Embryonic facial prominence (tissue), 1 donor: ENCODE results near the gene JARID2.

Experiments
- DNase-seq: peaks from one replicate; pipeline ENCODE4 v3.0.0-alpha.2; 2016; ENCODE audit errors: extremely low spot score

Gene JARID2

GRCh38 chr6:15246666-15247499, 1.0 kb downstream of the JARID2 start:
- DNase-seq, result no peak

- DNase-seq, result peak; percentile 24
Observed at GRCh38 chr6:15247500-15248450, 1.9 kb downstream of the JARID2 start.

DNA sequence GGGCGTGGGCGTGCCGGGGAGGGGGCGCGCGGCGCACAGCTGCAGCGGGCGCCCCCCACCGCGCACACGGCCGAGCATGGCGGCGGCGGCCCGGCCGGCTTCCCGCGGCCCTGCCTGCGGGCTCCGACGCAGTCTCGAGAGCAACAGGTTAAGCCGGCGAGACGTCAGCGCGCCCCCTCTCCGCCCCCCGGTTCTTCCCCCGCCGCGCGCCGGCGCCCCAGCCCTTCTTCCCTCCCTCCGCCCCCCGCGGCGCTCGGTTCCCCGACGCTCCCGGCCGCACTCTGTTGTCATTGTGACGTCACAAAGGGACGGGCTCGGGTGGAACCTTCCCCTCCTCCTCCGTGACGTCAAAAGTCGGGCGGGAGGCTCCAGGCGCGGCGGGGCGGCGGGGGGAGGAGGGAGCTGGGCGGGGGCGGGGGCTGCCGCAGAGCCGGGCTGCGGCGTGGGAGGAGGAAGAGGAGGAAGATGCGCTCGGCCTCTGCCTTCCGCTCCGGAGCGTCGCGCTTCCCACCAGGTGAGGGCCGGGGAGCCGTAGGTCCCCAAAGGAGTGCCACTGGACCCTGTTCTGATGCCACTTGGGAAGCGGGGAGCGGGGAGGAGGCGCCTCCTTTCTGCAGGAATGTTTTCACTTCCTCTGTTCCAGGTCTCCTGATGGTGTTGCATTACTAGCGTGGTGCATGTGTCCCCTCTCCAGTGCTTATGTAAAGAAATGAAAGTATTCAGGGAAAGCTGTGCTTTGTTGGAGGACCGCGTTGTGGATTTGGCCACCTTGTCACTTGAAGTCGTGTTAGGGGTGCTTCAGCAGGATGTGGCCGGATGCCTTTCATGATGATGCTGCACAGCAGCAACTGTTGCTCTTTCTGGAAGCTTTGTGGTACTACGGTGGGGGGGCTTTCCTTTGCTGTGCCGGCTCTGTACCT, 2.8 kb downstream of the JARID2 start:
- DNase-seq, result peak; percentile 87

DNA sequence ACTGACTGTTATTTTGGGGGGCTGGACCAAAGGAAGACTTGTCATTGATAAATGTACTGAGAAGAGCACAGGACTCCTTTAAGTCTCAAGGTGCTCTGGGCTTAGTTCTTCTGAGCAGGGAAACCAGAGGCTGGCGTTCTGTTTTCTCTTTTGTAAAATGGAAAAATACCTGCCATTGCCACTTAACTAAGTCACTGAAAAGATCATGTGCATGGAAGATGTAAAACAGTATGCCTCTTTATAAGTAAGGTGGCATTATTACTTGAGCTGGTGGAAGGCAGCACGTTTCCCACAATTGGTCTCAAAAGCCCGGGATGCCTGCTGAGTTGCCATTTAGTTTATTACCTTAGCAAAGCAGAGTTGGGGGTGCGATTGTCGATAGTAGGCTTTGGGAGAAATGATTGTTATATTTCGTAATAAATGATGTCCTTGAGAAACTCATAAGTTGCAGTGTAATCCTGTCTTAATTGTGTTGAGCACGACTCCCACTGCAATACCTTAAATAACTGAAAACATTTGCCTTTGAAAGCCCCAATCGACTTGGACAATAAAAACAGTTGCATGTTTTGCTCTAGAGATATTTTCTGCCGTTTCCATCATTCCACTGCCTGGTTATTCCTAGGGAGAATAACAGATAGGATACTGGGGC, 3.6 kb downstream of the JARID2 start:
- no peak for DNase-seq

- no peak for DNase-seq
Observed at GRCh38 chr6:15250187-15251168, 4.6 kb downstream of the JARID2 start.

- DNase-seq, result no peak
Observed at GRCh38 chr6:15252195-15252594, 6.3 kb downstream of the JARID2 start.

GRCh38 chr6:15253203-15254022, 7.5 kb downstream of the JARID2 start:
- DNase-seq, result no peak

GRCh38 chr6:15254070-15254975, 8.5 kb downstream of the JARID2 start:
- DNase-seq, result no peak

DNA sequence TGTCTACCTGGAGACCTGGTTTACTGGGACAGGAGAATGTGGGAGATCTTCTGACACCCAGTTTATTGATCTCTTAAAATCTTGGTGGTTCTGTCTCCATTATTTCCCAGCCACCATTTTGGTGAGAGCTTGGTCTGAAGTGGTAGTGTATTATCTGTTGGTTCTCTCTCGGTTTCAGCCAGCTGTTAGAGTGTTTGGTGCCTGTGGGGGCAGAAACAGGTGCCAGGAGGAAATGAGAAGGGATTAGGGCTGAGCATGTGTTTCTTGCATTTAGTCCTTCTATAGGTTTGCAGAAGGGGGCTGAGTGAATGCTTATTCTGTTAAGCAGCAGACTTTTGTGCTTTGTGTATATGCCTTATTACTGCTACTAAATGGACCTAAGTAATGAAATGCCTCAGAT, 9.6 kb downstream of the JARID2 start:
- no peak for DNase-seq

DNA sequence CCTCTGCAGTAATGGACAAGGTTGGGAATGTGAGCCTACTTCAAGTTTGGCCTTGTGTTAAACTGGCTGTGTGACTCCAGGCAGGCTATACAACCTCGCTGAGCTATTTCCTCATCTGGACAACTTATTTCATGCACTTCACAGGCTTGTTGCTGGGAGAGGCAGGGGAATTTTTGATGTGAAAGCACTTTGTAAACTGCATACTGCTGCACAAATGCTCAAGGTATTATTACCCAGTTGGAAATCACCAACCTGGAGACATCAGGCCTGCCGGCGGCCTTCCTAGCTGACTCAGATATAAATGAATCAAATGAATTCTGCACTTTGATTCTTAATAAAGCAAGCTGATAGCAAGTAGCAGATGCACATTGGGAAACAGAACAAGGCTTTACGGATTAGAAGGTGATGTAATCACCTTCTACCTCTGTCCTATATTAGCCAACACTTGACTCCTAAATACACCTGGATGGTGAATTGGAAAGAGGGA, 10.1 kb downstream of the JARID2 start:
- no peak for DNase-seq

- DNase-seq, result no peak
Observed at GRCh38 chr6:15256538-15257271, 10.8 kb downstream of the JARID2 start.

GRCh38 chr6:15257357-15258132, 11.7 kb downstream of the JARID2 start:
- DNase-seq, result no peak

DNA sequence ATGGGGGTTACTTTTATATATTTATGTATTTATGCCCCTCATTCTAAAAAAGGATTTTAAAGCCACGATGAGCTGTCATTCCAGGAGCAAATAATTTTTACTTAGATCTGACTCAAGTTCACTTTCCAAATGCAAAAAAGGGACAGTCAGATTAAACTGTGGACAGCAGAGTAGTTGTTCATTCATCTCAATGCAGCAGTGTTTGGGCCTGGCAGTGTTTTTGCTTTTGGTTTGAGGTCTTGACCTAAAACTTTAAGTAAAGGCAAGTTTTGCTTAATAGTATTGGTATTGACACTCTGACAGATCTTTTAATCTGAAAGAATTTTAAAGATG, 13.9 kb downstream of the JARID2 start:
- no peak for DNase-seq

GRCh38 chr6:15260099-15260821, 14.4 kb downstream of the JARID2 start:
- no peak for DNase-seq

DNA sequence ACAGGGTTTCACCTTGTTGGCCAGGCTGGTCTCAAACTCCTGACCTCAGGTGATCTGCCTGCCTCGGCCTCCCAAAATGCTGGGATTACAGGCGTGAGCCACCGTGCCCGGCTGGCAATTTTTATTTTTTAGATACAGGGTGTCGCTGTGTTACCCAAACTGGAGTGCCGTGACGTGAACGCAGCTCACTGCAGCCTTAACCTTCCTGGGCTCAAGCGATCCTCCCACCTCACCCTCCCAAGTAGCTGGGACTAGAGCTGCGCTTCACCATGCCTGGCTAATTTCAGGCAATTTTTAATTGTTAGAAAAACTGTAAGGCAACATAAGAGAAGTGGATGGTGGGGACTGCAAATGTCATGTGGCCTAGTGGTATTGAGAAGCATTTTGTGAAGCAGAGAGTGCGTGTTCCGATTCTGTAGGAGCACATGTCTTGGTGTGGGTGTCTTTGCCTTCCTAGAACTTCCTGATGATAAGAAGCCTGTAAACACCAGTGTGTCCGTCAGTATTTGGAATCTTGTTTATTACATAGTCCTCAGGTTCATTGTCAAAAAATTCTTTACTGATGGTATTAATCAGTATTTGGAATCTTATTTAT, 18.0 kb downstream of the JARID2 start:
- no peak for DNase-seq
